HG02970 (cell line): ENCODE measurements around the gene STK24.
"Not testable (repeated sequence)": the region's sequence is repeated elsewhere in the genome, so short reads cannot be mapped to it uniquely, and the experiment has no call there.

ENCODE experiments used
- ATAC-seq: cut with Tn5 transposase; IDR thresholded peaks from one replicate; pipeline ENCODE4 v1.9.1; 2021; ENCODE audit warnings: mild to moderate bottlenecking, moderate library complexity, moderate number of reproducible peaks; ENCODE audit not compliant: unreplicated experiment, low FRiP score

The STK24 gene

GRCh38 chr13:98422046-98422445 is 154.9 kb downstream of the STK24 start:
- ATAC-seq = no peak

GRCh38 chr13:98420554-98421175 is 156.2 kb downstream of the STK24 start:
- ATAC-seq = no peak

GRCh38 chr13:98419786-98420553 is 156.9 kb downstream of the STK24 start:
- ATAC-seq = no peak

DNA sequence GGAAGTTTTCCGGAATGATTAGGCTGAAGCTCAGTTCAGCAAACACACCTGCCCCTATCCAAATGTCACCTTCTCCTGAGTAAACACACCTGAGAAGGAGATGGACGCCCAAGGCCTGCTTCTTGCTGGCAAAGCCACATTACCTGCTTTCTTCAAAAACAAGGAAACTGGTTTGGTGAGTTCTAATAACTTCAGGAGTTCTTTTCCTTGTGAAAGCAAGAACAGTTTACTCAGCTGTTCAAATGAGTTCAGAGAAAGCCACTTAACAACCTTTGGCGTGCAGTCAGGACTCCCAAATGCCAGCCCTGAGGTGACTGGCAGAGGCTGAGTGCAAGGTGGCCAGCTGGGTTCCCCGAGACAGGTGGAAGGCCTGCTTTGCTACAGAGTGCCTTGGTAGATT is 160.5 kb downstream of the STK24 start:
- no peak for ATAC-seq

- ATAC-seq = no peak
These were observed 161.4 kb downstream of the STK24 start for GRCh38 chr13:98415326-98416070.

DNA sequence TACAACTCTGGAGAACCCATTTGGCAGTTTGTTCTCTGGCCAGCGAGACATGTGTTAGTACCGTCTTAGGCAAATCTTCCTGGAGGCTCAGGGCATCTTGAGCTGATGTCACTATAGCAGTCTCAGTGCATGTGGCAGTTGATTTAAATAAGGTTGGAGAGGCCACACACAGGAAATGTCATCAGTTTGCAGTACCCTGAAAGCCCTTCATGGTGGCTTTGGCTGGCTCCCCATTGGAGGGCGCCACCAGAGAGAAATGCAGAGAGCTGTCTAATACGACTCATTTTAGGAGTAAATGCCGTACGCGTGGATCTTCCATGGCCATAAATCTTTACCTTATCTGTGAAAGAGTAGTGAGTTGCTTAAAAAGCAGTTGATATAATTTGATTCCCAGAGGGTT is 163.1 kb downstream of the STK24 start:
- ATAC-seq = no peak

DNA sequence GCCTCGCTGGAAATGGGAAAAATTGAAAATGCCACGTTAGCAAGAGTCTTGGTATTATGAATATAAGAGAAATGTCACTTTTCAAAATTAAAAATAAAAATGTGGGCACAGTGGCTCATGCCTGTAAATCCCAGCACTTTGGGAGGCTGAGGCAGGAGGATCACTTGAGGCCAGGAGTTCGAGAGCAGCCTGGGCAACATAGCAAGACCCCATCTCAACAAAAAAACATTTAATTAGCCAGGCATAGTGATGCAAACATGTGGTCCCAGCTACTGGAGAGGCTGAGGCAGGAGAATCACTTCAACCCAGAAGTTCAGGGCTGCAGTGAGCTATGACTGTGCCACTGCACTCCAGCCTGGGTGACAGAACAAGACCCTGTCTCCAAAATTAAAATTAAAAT is 163.6 kb downstream of the STK24 start:
- not testable (repeated sequence) for ATAC-seq

GRCh38 chr13:98411617-98412265 is 165.2 kb downstream of the STK24 start:
- no peak for ATAC-seq

GRCh38 chr13:98411013-98411412 is 165.9 kb downstream of the STK24 start:
- no peak for ATAC-seq

DNA sequence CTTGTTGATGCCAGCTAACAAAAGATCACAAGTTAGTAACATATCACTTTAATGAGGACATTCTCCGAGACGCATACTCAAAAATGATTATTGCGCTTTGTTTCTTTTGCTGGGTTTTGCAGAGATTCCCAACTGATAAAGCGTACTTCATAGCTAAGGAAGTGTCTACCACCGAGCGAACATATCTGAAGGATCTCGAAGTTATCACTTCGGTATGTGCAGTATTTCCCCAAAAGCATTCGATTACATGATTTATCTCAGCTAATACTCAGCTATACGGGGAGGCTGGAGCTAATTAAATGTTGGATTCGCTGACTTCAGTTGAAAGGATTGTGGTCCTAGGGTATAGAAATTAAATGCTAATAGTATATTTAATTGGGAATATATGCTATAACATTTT is 166.3 kb downstream of the STK24 start:
- no peak for ATAC-seq

DNA sequence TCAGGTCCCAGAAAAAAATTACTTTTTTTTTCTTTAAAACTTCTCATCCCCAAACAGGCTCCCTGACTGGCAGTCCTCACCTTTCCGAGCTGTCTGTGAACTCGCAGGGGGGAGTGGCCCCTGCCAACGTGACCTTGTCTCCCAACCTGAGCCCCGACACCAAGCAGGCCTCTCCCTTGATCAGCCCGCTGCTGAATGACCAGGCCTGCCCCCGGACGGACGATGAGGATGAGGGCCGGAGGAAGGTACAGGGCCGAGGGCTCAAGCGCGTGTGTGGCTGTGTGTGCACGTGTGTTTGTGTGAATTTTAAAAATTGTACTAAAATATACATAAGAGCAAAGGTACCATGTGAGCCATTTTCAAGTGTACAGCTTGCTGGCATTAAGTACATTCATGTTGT is 167.6 kb downstream of the STK24 start:
- no peak for ATAC-seq

DNA sequence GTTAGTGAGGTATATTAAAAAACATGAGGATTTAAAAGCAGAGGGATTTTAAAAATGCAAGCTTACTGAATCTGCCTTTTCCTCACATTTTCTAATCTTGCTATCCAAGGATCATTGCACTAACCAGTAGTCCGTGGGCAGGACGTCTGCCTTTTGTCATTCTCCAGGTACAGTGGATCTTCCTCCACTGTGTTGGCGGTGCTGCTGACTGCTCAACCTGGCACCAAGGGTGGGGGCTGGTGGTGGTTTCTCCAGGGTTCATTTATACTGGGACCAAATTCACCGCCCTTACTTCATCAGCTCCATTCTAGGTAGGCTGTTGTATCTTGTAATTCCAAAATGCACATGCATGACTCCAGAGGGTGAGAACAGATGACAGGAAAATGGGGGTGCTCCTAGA is 169.3 kb downstream of the STK24 start:
- ATAC-seq = no peak

DNA sequence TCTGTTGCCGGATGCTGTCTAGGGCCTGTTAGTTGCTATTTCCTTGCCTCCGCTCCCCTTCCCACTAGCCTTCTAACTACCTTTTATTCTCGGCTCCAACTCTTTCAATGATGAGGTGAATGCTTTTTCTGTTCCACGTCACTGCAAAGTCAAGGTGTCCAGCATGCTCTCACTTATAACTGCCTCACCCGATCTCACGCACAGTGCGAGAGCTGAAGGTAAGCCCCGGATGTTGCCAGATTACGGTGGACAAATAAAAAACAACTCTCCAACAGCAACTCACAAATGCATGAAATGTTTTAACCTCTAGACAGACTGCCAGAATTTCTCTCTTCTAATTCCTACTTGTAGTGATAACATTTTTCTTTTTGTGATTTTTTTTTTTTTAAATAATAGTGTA is 169.9 kb downstream of the STK24 start:
- no peak for ATAC-seq

DNA sequence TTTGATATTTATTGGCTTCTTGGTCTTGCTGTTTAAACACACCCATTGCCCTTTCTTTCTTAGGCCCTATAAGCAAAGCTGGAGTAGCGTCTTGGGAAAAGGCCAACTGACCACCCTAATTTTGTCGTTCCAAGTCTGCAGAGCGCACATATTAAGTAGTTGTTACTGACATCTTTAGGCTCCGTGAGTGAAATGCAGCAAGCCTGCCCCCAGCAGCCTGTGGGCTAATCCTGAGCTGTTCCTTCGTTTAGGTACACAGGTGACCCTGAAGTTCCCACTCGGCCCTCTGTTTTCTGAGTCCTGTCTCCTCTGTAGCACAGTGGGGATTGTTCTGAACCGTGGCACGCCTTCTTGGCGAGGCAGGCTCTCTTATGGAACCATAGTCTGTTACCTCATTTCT is 170.5 kb downstream of the STK24 start:
- ATAC-seq = no peak

- no peak for ATAC-seq
These were observed 171.1 kb downstream of the STK24 start for GRCh38 chr13:98405690-98406344.

GRCh38 chr13:98405107-98405571 is 171.8 kb downstream of the STK24 start:
- no peak for ATAC-seq

GRCh38 chr13:98403076-98403475 is 173.8 kb downstream of the STK24 start:
- no peak for ATAC-seq

- ATAC-seq = no peak
These were observed 175.0 kb downstream of the STK24 start for GRCh38 chr13:98401934-98402333.

GRCh38 chr13:98399756-98400155 is 177.2 kb downstream of the STK24 start:
- ATAC-seq = no peak

- ATAC-seq = no peak
These were observed 178.3 kb downstream of the STK24 start for GRCh38 chr13:98398581-98398980.
